Measurements from ENCODE around the gene MSH5. TPM values are rescaled to one million over a fixed set of nuclear protein-coding genes. Genes with fewer than 3 reads are reported as not detected.
A peak's percentile ranks its signal among the peaks of the same experiment; 100 is the strongest.

Gene MSH5
- total and polyA plus RNA-seq, 8 donors, result 2.2 to 17.4 (median 6.4) TPM

DNA sequence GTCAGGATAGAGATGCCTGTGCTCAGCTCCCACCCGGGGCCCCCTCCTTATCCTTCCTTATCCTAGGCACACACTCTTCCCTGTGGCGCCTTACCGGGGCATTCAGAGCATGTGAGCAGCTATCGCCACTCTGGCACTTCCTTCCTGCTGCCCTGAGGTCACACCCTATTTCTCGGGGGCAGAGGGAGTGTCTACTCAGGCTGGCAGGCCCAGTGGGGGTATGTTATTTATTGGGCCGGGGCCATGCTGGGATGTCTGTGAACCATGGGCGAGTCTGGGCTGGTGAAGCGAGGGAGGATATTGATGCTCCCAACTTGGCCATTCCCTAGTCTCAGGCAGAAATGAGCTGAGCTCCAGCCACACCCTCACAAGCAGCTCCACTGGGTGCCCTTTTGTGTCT, 28.6 kb upstream of the MSH5 start:
- FAIRE-seq (no peak), DNase-seq (no peak), ATAC-seq (peak in 2 of 4 donors; percentile 32 to 34)
- no peaks in the 10 kb centered on the region for H3K4me1 ChIP-seq
- 56 to 59% methylated on average over 8 of the region's 8 CpGs for WGBS, 2 donors
- no peaks in the 10 kb centered on the region for H3K9me3 ChIP-seq
- no peak overlapping the region for H3K4me3 ChIP-seq
- no peak overlapping the region for H3K27ac ChIP-seq
- intact Hi-C loops (cut with DNase I), result no loop called here
- no peak for TF ChIP-seq CTCF (IDR thresholded peaks at IDR 0.05)
- no peaks in the 10 kb centered on the region for H3K27me3 ChIP-seq
- H3K36me3 ChIP-seq, result no peaks in the 10 kb centered on the region

GRCh38 chr6:31712296-31712695, 27.5 kb upstream of the MSH5 start:
- intact Hi-C loops (cut with DNase I), result no loop called here
- DNase-seq, result no peak
- FAIRE-seq, result no peak

GRCh38 chr6:31713465-31713864, 26.3 kb upstream of the MSH5 start:
- Histone ChIP-seq H3K9me3 (no peaks in the 10 kb centered on the region), H3K36me3 (no peaks in the 10 kb centered on the region), H3K4me1 (no peaks in the 10 kb centered on the region), H3K27ac (no peak overlapping the region), H3K27me3 (no peaks in the 10 kb centered on the region), H3K4me3 (no peak overlapping the region)
- no peak for TF ChIP-seq CTCF (IDR thresholded peaks at IDR 0.05)
- DNase-seq (no peak), FAIRE-seq (no peak), ATAC-seq (no peak)
- intact Hi-C loops (cut with DNase I), result no loop called here
- WGBS, 2 donors, result 72 to 75% methylated on average over 4 of the region's 4 CpGs

More at GRCh38 chr6:31712296-31712695, 27.5 kb upstream of the MSH5 start:
- H3K4me1 ChIP-seq, result no peaks in the 10 kb centered on the region
- H3K27ac ChIP-seq, result no peak overlapping the region
- no peaks in the 10 kb centered on the region for H3K9me3 ChIP-seq
- ATAC-seq, result peak in 3 of 4 donors; percentile 45 to 72 (median 46)
- H3K4me3 ChIP-seq, result no peak overlapping the region
- H3K36me3 ChIP-seq, result no peaks in the 10 kb centered on the region
- TF ChIP-seq CTCF (IDR thresholded peaks at IDR 0.05), result no peak
- 64 to 69% methylated on average over 8 of the region's 8 CpGs for WGBS, 2 donors
- H3K27me3 ChIP-seq, result no peaks in the 10 kb centered on the region

DNA sequence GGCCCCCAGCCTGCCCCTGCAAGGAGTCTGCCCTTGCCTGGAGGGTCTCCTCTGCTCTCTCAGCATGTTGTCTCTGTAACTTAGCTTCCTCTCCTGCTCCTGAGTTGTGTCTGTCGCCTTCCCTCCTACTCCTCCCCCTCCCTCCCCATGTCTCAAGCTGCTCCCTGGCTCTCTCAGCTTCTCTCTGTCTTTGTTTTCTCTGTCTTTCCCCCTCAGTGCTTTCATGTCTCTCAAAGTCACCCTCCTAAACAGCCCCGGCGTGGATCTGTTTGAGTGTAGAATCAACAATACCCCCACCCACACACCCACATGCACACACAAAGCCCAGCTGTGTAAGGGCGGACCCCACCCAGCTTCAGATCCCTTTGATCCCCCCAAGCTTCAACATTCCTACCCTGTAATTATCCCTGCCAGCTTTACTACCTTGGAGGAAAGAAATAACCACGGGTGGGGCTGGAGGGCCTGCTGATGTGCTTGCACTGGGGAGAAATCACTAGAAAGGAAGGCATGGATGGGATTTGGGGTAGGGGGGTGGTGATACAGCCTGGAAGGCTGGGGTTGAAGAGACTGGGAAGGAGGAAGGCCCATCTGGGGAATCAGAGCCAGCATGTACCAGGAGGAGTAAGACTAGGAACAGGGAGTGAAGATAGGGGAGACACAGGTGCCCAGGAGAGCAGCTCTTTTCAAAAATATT, 25.7 kb upstream of the MSH5 start:
- Histone ChIP-seq H3K4me1 (no peaks in the 10 kb centered on the region), H3K9me3 (no peaks in the 10 kb centered on the region), H3K4me3 (no peak overlapping the region), H3K36me3 (no peaks in the 10 kb centered on the region), H3K27me3 (no peaks in the 10 kb centered on the region), H3K27ac (no peak overlapping the region)
- FAIRE-seq, result no peak
- DNase-seq, result no peak
- intact Hi-C loops (cut with DNase I), result no loop called here
- no peak for ATAC-seq
- 40 to 50% methylated on average over 5 of the region's 5 CpGs for WGBS, 2 donors
- TF ChIP-seq CTCF (IDR thresholded peaks at IDR 0.05), result no peak
